Aorta (tissue), 5 donors: ENCODE results near the gene JMJD7. TPM values are rescaled to one million over a fixed set of nuclear protein-coding genes. Genes with fewer than 3 reads are reported as not detected.

ENCODE experiments used
- ATAC-seq: fragments of 200-7000 bp; cut with Tn5 transposase; one replicate; pipeline ENCODE4 v1.9.1; 2022; ENCODE audit warnings: moderate library complexity; ENCODE audit not compliant: low FRiP score
- DNase-seq, 2 donors: peaks; one replicate each; pipeline ENCODE4 v3.0.0-alpha.2; 2020
- H3K27ac ChIP-seq, 2 donors: one replicate each; pipeline ENCODE4 v1.5.1; 2013; ENCODE audit warnings: low read length in 2 of 2, mild to moderate bottlenecking in 2 of 2, moderate library complexity in 2 of 2, control low read depth in 1 of 2, inconsistent platforms in 1 of 2, low read depth in 1 of 2
- H3K27me3 ChIP-seq, 2 donors: one replicate each; pipeline ENCODE4 v1.6.1; 2013; ENCODE audit warnings: control low read depth in 1 of 2, low read length in 1 of 2, mild to moderate bottlenecking in 1 of 2, moderate library complexity in 1 of 2; ENCODE audit not compliant: insufficient read depth in 2 of 2, control insufficient read depth in 1 of 2
- H3K36me3 ChIP-seq, 2 donors: one replicate each; pipeline ENCODE4 v1.6.1; 2013; ENCODE audit warnings: control low read depth in 1 of 2, low read length in 1 of 2, mild to moderate bottlenecking in 1 of 2; ENCODE audit not compliant: insufficient read depth in 2 of 2, control insufficient read depth in 1 of 2
- H3K4me1 ChIP-seq, 2 donors: one replicate each; pipeline ENCODE4 v1.6.1; 2013; ENCODE audit warnings: low read length in 2 of 2, control low read depth in 1 of 2, mild to moderate bottlenecking in 1 of 2, moderate library complexity in 1 of 2; ENCODE audit not compliant: insufficient read depth in 2 of 2, control insufficient read depth in 1 of 2
- H3K4me3 ChIP-seq, 2 donors: one replicate each; pipeline ENCODE4 v1.5.1; 2013; ENCODE audit warnings: low read length in 2 of 2, control low read depth in 1 of 2, mild to moderate bottlenecking in 1 of 2
- H3K9me3 ChIP-seq: one replicate; pipeline ENCODE4 v1.6.1; 2013; ENCODE audit warnings: mild to moderate bottlenecking, low read length; ENCODE audit not compliant: control insufficient read depth
- WGBS, 2 donors: extraction: QIAGEN DNeasy Blood & Tissue Kit; methylation state at CpG; one replicate each; pipeline ENCODE4 v1.1.7; 2013; 5-methylcytosine and 5-hydroxymethylcytosine counted together
- intact Hi-C, 2 donors: fragments of 100-400 bp; cut with DNase I; formaldehyde crosslinking; loops; one replicate each; pipeline versions ENCODE4 v1.14.2 to v1.15.0; 2022
- polyA plus RNA-seq, 2 donors: library from polyadenylated mRNA; stranded (reverse); fragments of 200-250 nt; gene quantifications; one replicate each; pipeline ENCODE4 v1.2.3, GENCODE V29; 2013
- total RNA-seq, 2 donors: library from RNA; stranded (reverse); fragmentation: NEBNext Ultra II Directional; extraction: Animal tissue kit (Norgen Biotek cat#: 25700); gene quantifications; one replicate each; pipeline ENCODE4 v1.2.1, GENCODE V29; 2021
- donor health status: healthy with polysubstance abuse.
- donor health status: Bipolar disorder and iron deficiency.
- donor health status: DM: no; HTN: no; CAD: no.
- donor health status: DM: no; HTN: no; CAD: no.
- donor health status: DM: yes; HTN: yes; CAD: no.

Gene JMJD7
- total and polyA plus RNA-seq, 4 donors, result 7.0 to 12.6 (median 10.0) TPM

DNA sequence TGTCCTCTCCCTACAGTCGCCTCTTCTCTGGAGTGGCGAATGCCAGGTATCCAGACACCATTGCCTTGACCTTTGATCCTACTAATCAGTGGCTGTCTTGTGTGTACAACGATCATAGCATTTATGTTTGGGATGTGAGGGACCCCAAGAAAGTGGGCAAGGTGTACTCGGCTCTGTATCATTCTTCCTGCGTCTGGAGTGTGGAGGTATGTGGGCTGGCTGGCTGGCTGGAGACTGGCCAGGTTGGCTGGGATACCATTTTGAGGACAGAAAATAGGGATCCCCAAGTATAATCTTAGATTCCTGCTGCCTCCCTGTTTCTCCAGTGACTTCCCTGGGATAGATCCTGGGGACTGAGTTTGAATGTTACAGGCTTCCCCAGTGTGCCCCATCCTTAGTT is 13.4 kb upstream of the JMJD7 start:
- Histone ChIP-seq H3K4me1 (no peaks in the 10 kb centered on the region), H3K4me3 (no peak overlapping the region), H3K36me3 (peaks cover 9 to 10% of the 10 kb centered on the region in 2 donors), H3K27ac (no peak overlapping the region), H3K27me3 (no peaks in the 10 kb centered on the region), H3K9me3 (no peaks in the 10 kb centered on the region)
- no peak for ATAC-seq
- intact Hi-C loops, result loop anchor here in 1 of 2 donors (5.0 kb wide), 1 partner anchor 212 kb away; no protein-coding TSS in a partner anchor
- DNase-seq, result no peak
- WGBS, 2 donors, result 78 to 81% methylated on average over 5 of the region's 5 CpGs

DNA sequence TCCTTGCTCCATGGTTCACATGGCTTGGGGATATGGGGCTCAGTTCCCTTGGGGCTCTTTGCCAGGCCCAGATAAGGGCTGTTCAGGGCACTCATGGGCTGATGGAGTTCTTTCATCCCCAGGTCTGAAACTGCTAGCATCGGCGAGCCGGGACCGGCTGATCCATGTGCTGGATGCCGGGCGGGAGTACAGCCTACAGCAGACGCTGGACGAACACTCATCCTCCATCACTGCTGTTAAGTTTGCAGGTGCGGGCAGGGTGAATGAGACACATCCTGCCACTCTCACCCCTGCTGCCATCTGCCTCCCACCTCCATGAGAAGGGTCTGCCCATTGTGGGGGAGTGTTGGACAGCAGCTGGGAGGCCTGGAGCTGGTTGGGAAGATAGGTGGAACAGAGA is 11.1 kb upstream of the JMJD7 start:
- H3K27me3 ChIP-seq, result no peaks in the 10 kb centered on the region
- no peaks in the 10 kb centered on the region for H3K4me1 ChIP-seq
- no peaks in the 10 kb centered on the region for H3K9me3 ChIP-seq
- ATAC-seq (no peak), DNase-seq (no peak)
- 94% methylated on average over 9 of the region's 9 CpGs for WGBS, 2 donors
- intact Hi-C loops, result no loop called here
- H3K36me3 ChIP-seq, result peaks cover 9 to 10% of the 10 kb centered on the region in 2 donors
- H3K4me3 ChIP-seq, result no peak overlapping the region
- no peak overlapping the region for H3K27ac ChIP-seq

DNA sequence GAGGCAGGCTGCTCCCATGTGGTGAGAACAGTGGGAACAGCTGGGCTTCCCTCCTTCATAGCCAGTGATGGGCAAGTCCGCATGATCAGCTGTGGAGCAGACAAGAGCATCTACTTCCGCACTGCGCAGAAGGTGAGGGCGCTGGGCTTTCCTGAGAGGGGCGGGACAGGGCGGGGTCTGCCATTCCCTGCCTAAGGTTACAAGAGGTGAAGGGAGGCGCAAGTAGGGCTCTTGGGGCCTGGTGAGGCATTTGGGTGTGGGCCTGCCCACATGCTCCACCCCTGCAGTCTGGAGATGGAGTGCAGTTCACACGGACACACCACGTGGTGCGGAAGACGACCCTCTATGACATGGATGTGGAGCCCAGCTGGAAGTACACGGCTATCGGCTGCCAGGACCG is 10.6 kb upstream of the JMJD7 start:
- Histone ChIP-seq H3K27ac (no peak overlapping the region), H3K4me3 (no peak overlapping the region), H3K36me3 (peaks cover 9 to 10% of the 10 kb centered on the region in 2 donors), H3K9me3 (no peaks in the 10 kb centered on the region), H3K4me1 (no peaks in the 10 kb centered on the region), H3K27me3 (no peaks in the 10 kb centered on the region)
- ATAC-seq (no peak), DNase-seq (no peak)
- intact Hi-C loops, result no loop called here
- WGBS, 2 donors, result 87 to 90% methylated on average over 14 of the region's 14 CpGs

DNA sequence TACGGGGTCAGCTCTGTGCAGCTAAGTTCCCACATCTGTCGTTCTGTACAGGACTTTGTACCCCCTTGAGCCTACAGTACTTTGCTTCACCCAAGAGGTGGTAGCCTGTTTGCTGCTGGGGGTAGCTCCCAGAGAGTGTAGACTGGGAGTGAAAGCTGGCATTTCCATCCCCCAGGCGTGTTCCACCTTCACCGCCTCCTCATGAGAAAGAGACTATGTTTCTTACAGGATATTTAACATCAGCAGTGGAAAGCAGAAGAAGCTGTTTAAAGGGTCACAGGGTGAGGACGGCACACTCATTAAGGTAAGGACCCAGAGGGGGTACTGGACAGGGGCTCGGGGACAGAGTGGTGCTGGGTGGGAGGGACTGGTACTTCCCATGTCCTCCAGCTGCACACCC is 10.1 kb upstream of the JMJD7 start:
- intact Hi-C loops, result no loop called here
- H3K4me1 ChIP-seq, result no peaks in the 10 kb centered on the region
- whole genome bisulfite sequencing, 2 donors, result 84 to 94% methylated on average over 6 of the region's 6 CpGs
- no peak overlapping the region for H3K4me3 ChIP-seq
- no peaks in the 10 kb centered on the region for H3K27me3 ChIP-seq
- ATAC-seq (no peak), DNase-seq (no peak)
- no peak overlapping the region for H3K27ac ChIP-seq
- H3K36me3 ChIP-seq, result peaks cover 6 to 10% of the 10 kb centered on the region in 2 donors
- no peaks in the 10 kb centered on the region for H3K9me3 ChIP-seq

DNA sequence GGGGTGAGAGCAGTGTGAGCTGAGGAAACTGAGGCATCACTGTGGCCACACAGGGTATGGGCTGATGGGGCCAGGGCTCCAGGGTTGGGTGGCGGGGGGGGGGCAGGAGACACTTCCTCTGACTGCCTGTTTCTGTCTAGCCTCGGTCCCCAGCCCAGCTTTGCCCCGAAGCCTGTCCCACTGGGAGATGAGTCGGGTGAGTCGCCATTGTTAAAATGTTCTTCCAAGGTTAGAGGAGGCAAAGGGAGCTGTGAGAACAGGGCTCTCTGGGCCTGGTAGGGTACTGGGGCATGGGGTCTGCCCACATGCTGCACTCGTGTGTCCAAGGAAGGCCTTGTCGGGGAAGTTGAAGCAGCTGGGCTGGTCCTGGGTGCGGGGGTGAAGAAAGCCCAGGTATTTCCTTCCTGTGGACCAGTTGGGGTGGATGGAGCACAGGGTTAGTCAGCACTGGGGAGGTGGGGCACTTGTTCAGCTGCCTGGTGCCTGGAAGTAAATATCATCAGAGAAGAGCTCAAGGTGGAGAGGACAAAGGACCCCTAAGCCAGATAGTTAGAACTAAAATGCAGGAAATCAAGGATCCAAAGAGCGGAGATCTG is 8.3 kb upstream of the JMJD7 start:
- ATAC-seq, result no peak
- H3K27me3 ChIP-seq, result no peaks in the 10 kb centered on the region
- H3K4me3 ChIP-seq, result no peak overlapping the region
- H3K9me3 ChIP-seq, result no peaks in the 10 kb centered on the region
- intact Hi-C loops, result no loop called here
- no peak for DNase-seq
- H3K27ac ChIP-seq, result no peak overlapping the region
- H3K4me1 ChIP-seq, result no peaks in the 10 kb centered on the region
- WGBS, 2 donors, result 89 to 92% methylated on average over 9 of the region's 9 CpGs
- H3K36me3 ChIP-seq, result peaks cover 3 to 5% of the 10 kb centered on the region in 2 donors

DNA sequence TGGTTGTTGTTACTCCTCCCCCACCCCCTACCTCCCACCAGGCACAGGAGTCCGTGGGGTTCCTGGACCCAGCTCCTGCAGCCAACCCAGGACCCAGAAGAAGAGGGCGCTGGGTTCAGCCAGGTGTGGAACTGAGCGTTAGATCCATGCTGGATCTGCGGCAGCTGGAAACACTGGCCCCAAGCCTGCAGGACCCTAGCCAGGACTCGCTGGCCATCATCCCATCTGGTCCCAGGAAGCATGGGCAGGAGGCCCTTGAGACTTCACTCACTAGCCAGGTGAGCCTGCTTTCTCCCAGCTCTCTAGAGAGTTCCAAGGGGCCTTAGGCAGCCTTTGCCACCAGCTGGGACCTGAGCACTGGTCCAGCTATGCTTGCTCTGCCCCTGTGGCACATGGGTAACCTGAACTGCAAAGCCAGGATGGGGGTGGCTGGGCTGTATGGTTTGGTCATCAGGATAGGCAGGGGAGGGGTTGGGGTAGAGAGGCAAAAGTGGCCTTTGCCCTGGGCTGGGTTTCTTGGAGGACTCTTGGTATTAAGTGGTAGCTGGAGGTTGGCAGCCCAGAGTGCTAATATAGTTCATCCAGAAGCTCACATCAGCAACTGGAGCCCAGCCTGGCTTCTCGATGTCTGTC is 7.0 kb upstream of the JMJD7 start:
- Histone ChIP-seq H3K4me1 (no peaks in the 10 kb centered on the region), H3K4me3 (no peak overlapping the region), H3K36me3 (peaks cover 3 to 5% of the 10 kb centered on the region in 2 donors), H3K9me3 (no peaks in the 10 kb centered on the region), H3K27me3 (no peaks in the 10 kb centered on the region), H3K27ac (no peak overlapping the region)
- DNase-seq (peak in 1 of 2 donors; percentile 25), ATAC-seq (no peak)
- WGBS, 2 donors, result 41 to 49% methylated on average over 6 of the region's 6 CpGs
- intact Hi-C loops, result no loop called here

DNA sequence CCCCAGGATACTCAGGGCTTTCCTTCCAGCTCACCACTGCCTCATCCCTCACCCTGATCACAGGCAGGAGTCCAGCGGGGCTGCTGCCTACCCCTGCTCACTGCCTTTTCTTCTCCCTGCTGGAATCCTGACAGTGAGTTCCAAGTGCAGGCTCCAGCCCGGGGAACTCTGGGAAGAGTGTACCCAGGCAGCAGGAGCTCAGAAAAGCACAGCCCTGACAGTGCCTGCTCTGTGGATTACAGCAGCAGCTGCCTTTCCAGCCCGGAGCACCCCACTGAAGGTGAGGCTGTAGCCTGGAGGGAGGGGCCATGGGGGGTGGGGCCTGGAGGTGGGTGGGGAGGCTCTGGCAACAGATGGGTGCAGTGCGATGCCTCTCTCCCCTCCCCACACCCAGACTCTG is 6.1 kb upstream of the JMJD7 start:
- DNase-seq (no peak), ATAC-seq (no peak)
- WGBS, 2 donors, result 83 to 87% methylated on average over 4 of the region's 4 CpGs
- Histone ChIP-seq H3K4me3 (no peak overlapping the region), H3K9me3 (no peaks in the 10 kb centered on the region), H3K27ac (no peak overlapping the region), H3K36me3 (peaks cover 3 to 4% of the 10 kb centered on the region in 2 donors), H3K4me1 (no peaks in the 10 kb centered on the region), H3K27me3 (no peaks in the 10 kb centered on the region)
- intact Hi-C loops, result no loop called here

DNA sequence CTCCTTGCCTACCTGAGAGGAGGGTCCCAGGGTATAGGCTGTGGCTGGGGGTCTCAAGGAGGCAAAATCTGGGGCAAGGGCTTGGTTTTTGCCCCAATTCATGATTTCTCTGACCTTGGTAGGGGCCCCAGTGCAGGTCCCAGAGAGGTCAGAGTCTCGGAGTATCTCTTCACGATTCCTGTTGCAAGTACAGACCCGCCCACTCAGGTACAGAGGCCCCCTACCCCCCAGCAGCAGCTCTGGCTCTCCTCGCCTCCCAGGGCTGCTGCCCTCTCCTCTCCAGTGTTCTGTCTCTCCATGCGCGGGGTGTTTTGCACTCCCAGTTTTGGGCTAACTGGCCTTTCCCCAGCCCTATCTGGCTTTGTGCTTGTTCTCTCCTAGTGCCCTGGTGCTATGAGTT is 5.4 kb upstream of the JMJD7 start:
- intact Hi-C loops, result no loop called here
- ATAC-seq, result no peak
- 92% methylated on average over 6 of the region's 6 CpGs for WGBS, 2 donors

DNA sequence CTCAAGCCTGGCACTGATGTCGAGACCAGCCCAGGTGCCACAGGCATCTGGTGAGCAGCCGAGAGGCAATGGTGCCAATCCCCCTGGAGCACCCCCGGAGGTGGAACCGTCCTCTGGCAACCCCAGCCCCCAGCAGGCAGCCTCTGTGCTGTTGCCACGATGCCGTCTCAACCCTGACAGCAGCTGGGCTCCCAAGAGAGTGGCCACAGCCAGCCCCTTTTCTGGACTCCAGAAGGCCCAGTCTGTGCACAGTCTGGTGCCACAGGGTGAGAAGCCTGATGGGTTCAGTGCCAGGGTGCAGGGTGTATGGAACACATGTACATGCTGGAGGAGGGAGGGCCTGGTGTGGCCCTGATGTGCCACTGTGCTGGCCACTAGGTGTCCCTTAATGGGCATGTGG is 4.9 kb upstream of the JMJD7 start:
- Histone ChIP-seq H3K4me3 (no peak overlapping the region), H3K36me3 (peaks cover 2 to 3% of the 10 kb centered on the region in 2 donors), H3K27me3 (no peaks in the 10 kb centered on the region), H3K9me3 (no peaks in the 10 kb centered on the region), H3K27ac (no peak overlapping the region), H3K4me1 (no peaks in the 10 kb centered on the region)
- 72 to 79% methylated on average over 6 of the region's 6 CpGs for WGBS, 2 donors
- ATAC-seq (no peak), DNase-seq (no peak)
- intact Hi-C loops, result no loop called here

More for the DNA sequence above, 5.4 kb upstream of the JMJD7 start:
- Histone ChIP-seq H3K27ac (no peak overlapping the region), H3K9me3 (no peaks in the 10 kb centered on the region), H3K27me3 (no peaks in the 10 kb centered on the region), H3K4me3 (no peak overlapping the region), H3K36me3 (peaks cover 3% of the 10 kb centered on the region in 2 donors), H3K4me1 (no peaks in the 10 kb centered on the region)
- DNase-seq, result no peak
